ENCODE data around the gene WFDC13. TPM values are rescaled to one million over a fixed set of nuclear protein-coding genes. Genes with fewer than 3 reads are reported as not detected.

WFDC13 gene
- total RNA-seq, 2 donors from 2014 or later, result not detected

- intact Hi-C loops (cut with DNase I), result no loop called here
Measured at GRCh38 chr20:45758096-45758495, 56.3 kb downstream of the WFDC13 start.

More at GRCh38 chr20:45758096-45758495, 56.3 kb downstream of the WFDC13 start:
- no peak for DNase-seq (ENCODE audit: low spot score)

Small RNA genes within 50 kb of the gene (microRNA-seq; reads per million reads assigned to microRNA genes)
- 43.6 to 104 reads per million in 2 donors for gene MIR3617 (ENCODE audit: borderline microRNAs expressed in 2 of 2)

Other genes with a start within 250 kb of the WFDC13 start
- gene WFDC2, start 232.3 kb upstream of the WFDC13 start, total RNA-seq, result 10 to 100 TPM; 38.0 to 57.7 TPM
- gene SPINT3, start 186.4 kb upstream of the WFDC13 start, total RNA-seq, result not detected
- not detected for gene WFDC6, start 162.6 kb upstream of the WFDC13 start, total RNA-seq
- not detected for gene EPPIN, start 154.6 kb upstream of the WFDC13 start, total RNA-seq
- not detected for gene WFDC8, start 122.8 kb upstream of the WFDC13 start, total RNA-seq
- not detected for gene WFDC10A, start 72.3 kb upstream of the WFDC13 start, total RNA-seq
- not detected for gene WFDC9, start 70.8 kb upstream of the WFDC13 start, total RNA-seq
- not detected for gene WFDC11, start 31.8 kb upstream of the WFDC13 start, total RNA-seq
- gene WFDC10B, start 3.0 kb downstream of the WFDC13 start, total RNA-seq, result under 1 TPM in 1 of 2 donors, not detected in 1; 0.48 TPM
- gene SPINT4, start 20.3 kb downstream of the WFDC13 start, total RNA-seq, result not detected
- 1 to 10 TPM in 1 of 2 donors, not detected in 1; 4.7 TPM for gene WFDC3, start 89.8 kb downstream of the WFDC13 start, total RNA-seq
- gene DNTTIP1, start 89.9 kb downstream of the WFDC13 start, total RNA-seq, result 10 to 100 TPM; 20.3 to 23.7 TPM
- under 1 TPM in 1 of 2 donors, not detected in 1; 0.79 TPM for gene UBE2C, start 110.6 kb downstream of the WFDC13 start, total RNA-seq
- gene TNNC2, start 125.3 kb downstream of the WFDC13 start, total RNA-seq, result under 1 TPM; 0.48 to 0.60 TPM
- gene SNX21, start 131.8 kb downstream of the WFDC13 start, total RNA-seq, result 10 to 100 TPM; 35.8 to 55.4 TPM
- gene ACOT8, start 155.4 kb downstream of the WFDC13 start, total RNA-seq, result 10 to 100 TPM; 12.2 to 14.1 TPM
- gene ZSWIM3, start 155.6 kb downstream of the WFDC13 start, total RNA-seq, result 1 to 10 TPM; 2.3 to 2.5 TPM
- gene ZSWIM1, start 179.2 kb downstream of the WFDC13 start, total RNA-seq, result 1 to 10 TPM; 6.5 to 7.0 TPM
- 1 to 10 TPM in 1 of 2 donors, under 1 TPM in 1; 1.00 to 9.6 TPM for gene SPATA25, start 185.6 kb downstream of the WFDC13 start, total RNA-seq
- gene NEURL2, start 189.2 kb downstream of the WFDC13 start, total RNA-seq, result 10 to 100 TPM; 10.0 to 35.4 TPM
- gene CTSA, start 189.3 kb downstream of the WFDC13 start, total RNA-seq, result 100 to 1,000 TPM in 1 of 2 donors, 10 to 100 TPM in 1; 81.2 to 112 TPM
- gene PLTP, start 210.1 kb downstream of the WFDC13 start, total RNA-seq, result 100 to 1,000 TPM; 134 to 689 TPM
- gene PCIF1, start 232.6 kb downstream of the WFDC13 start, total RNA-seq, result 10 to 100 TPM; 27.3 to 35.7 TPM